HG02623 (cell line): ENCODE data around the gene MED27.

Source experiments
- ATAC-seq: cut with Tn5 transposase; IDR thresholded peaks from one replicate; pipeline ENCODE4 v1.9.1; 2021; ENCODE audit warnings: moderate library complexity; ENCODE audit not compliant: unreplicated experiment

The MED27 gene

GRCh38 chr9:132002643-132003318 is 76.9 kb downstream of the MED27 start:
- ATAC-seq = no peak

- no peak for ATAC-seq
Observed at GRCh38 chr9:132001567-132001966, 78.1 kb downstream of the MED27 start.

- no peak for ATAC-seq
Observed at GRCh38 chr9:132000659-132001058, 79.0 kb downstream of the MED27 start.

GRCh38 chr9:131999692-132000551 is 79.7 kb downstream of the MED27 start:
- ATAC-seq = no peak

GRCh38 chr9:131997779-131998178 is 81.9 kb downstream of the MED27 start:
- no peak for ATAC-seq

GRCh38 chr9:131997076-131997475 is 82.6 kb downstream of the MED27 start:
- no peak for ATAC-seq

DNA sequence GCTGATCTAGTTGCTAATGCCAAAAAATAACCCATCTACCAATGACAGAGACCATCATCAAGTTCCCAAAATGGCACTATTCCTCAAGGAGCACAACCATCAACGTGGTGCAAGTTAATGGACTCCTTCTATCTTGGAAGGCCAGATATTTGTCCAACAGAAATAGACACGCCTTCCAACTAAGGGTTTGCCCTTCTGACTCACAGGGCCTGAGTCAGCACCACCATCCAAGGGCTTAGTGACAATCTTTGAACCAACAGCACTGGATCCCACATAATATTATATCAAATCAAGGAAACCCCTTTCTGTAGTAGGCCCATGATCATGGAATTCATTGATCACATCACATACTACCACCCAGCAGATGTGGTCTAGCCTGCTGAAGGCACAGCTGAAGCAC is 84.3 kb downstream of the MED27 start:
- no peak for ATAC-seq

- ATAC-seq = no peak
Observed at GRCh38 chr9:131994364-131995125, 85.1 kb downstream of the MED27 start.

GRCh38 chr9:131992906-131993657 is 86.6 kb downstream of the MED27 start:
- no peak for ATAC-seq

GRCh38 chr9:131987232-131987631 is 92.4 kb downstream of the MED27 start:
- ATAC-seq = no peak

- ATAC-seq = no peak
Observed at GRCh38 chr9:131986576-131986975, 93.1 kb downstream of the MED27 start.

- no peak for ATAC-seq
Observed at GRCh38 chr9:131986089-131986488, 93.6 kb downstream of the MED27 start.

GRCh38 chr9:131984564-131984963 is 95.1 kb downstream of the MED27 start:
- no peak for ATAC-seq

DNA sequence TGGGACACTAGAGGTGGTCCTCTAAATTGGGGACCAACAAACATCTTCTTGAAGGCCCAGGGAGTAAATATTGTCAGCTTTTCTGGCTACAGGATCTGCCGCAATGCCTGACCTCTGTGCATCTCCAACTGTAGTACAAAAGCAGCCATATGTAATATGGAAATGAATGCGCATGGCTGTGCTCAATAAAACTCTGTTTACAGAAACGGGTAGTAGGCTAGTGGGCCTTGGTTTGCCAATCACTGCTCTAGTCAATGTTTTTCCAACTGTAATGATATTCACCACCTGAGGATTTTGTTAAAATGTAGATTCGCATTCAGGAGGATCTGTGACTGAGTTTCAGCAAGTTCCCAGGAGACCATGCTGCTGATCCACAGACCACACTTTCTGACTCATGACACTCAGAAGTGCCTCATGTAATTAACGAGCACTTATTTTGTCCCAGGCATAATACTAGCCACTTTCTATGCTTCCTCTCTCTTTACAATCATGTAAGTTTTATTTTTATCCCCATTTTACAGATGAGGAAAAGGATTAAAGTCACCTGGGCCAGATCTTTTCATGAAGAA is 96.9 kb downstream of the MED27 start:
- ATAC-seq = no peak

GRCh38 chr9:131982102-131982501 is 97.6 kb downstream of the MED27 start:
- no peak for ATAC-seq

- no peak for ATAC-seq
Observed at GRCh38 chr9:131981116-131981776, 98.4 kb downstream of the MED27 start.

- ATAC-seq = no peak
Observed at GRCh38 chr9:131980267-131981016, 99.2 kb downstream of the MED27 start.

GRCh38 chr9:131977109-131977838 is 102.4 kb downstream of the MED27 start:
- no peak for ATAC-seq
